SKM-1 treated with dmso at 0.1 percent for 144 hours (cell line): ENCODE measurements around the gene PLXNA1.

ENCODE experiments used
- DNase-seq: peaks from one replicate; lab custom pipeline; 2025; ENCODE audit not compliant: unreplicated experiment; lab: John Stamatoyannopoulos, UW

PLXNA1 gene

DNA sequence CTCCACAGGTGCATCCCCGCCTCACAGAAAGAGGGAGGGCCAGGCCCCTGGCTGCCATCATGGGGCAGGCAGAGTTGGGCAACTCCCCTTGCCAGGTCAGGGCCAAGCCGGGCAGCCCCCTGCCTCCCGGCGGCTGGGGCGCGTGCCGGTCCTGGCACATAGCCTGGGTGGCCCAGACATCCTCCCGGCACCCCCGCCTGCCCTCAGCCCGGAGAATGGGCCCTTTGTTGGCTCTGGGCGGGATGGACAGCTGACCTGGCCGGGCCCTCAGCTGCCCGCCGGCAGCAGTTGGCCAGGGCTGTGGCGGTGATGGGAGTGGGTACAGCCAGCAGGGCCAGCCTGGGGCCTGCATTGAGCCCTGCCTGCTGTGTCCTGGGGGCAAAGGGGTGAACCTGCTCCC lies 16.5 kb downstream of the PLXNA1 start:
- DNase-seq = no peak

DNA sequence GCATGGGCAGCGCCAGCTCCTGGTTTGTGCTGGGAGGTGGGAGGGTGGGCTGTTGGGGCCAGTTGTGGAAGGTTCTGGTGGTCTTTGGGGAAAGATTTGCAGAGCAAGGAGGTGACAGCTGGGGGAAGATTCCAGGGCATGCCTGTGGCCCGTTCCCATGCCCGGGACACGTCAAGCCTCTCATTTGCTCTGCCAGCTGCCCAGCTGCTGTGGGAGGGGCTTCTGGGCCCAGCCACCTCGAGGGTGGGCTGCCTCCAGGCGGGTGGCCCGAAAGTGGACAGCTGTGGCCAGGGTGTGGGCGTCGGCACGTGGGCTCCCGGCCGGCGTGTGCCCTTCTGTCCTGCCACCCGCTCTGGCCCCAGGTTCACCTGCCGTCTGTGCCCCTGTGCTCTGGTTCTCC lies 17.2 kb downstream of the PLXNA1 start:
- no peak for DNase-seq

DNA sequence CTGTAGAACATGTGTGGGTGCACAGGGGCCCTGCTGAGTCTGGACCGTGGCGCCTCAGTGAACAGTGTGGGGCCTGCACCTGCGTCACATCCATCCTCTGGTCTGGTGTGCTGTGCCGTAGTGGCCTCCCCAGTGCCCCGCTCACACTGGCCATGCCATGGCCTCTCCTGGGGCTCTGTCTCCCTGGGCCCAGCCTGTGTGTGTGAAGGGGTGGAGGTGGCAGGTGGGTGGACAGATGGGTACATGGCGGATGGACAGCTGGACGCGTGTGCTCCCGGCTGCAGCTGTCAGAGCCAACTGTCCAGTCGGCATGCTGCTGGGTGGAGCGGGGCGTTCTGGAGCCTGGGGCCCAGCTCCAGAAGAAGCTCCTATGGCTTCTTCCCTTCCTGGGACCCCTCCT lies 17.8 kb downstream of the PLXNA1 start:
- DNase-seq = no peak

DNA sequence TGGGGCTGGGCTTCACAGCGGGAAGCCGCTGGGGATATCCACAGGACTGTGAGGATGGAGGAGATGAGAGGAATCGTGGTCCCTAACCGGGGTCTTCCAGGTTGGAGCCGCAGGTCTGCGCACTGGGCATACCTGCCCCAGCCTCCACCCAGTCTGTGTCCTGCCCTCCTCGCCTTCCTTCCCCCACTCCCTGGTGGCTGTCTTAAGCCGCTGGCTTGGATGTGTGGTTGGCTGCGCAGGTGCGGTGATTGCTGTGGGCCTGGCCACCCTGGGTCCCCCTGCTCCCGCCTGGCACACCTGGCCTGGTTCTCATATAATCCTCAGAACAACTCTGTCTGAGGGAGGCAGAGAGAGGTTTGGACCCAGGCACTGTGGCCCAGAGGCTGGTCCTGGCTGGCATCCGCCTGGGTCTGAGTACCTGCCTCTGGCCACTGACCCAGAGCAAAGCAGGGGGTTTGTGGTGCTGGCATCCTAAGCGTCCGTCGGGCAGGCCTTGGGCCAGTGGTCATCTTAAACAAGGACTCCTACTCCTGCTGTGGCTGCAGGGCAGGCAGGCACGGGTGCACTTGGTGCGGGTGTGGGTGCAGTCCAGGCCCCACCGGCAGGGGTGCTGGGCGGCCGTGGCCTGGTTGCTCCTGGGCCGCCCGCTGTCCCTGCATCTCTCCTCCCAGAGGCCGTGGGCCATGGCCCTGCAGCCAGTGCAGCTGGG lies 18.7 kb downstream of the PLXNA1 start:
- no peak for DNase-seq

DNA sequence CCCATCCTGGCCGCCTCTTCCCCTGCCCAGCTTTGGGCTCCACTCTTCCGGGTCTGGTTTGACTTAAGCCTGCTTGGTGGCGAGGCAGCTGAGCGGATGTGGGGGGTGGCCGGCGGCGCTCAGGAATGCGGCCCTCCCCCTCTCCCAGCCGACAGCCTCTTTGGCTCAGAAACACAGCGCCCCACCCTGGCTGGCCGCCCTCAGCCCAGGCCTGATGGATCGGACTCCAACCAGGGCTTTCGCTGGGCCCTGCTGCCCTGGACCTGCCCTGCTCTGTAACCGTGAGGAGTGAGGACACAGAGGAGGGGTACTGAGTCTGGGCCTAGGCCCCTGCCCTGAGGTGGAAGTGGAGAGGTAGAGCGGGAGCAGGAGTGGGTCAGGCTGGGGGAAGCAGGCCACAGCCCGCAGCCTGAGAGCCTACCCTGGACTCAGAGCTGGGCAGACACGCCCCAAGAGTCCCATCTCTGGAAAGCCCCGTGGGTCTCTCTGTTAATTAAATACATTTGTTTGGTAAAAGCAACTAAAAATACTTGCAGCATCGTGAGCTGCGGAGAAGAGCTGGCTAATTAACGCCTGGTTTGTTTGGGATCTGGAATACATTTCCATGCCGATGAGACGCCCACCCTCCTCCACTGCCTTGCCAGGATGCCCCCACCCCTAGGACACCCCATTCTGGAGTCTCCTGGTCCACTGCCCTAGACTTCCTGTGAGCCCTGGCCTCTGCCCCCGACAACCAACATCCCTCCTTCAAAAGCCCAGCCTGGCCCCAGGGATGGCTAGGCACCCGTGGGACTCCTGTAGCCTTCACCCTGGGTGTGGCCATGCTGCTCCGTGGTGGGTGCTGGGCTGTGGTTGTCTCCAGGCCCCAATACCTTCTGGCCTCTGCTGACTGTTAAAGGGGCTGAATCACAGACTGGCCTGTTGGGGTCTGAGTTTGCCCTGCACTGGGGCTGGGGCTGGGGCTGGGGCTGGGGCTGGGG lies 19.6 kb downstream of the PLXNA1 start:
- DNase-seq = no peak

DNA sequence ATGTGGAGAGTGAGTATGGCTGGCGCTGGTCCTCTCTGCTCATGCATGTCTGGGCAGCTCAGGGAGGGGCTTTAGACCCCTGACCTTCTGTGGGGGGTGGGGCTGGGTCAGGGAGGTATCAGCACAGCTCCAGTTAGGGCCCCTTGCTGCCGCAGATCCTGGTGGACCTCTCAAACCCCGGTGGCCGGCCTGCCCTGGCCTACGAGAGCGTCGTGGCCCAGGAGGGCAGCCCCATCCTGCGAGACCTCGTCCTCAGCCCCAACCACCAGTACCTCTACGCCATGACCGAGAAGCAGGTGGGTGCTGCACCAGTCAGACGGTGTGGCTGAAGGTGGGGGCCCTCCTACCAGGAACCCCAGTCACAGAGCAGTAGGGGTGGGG lies 20.2 kb downstream of the PLXNA1 start:
- DNase-seq = no peak

DNA sequence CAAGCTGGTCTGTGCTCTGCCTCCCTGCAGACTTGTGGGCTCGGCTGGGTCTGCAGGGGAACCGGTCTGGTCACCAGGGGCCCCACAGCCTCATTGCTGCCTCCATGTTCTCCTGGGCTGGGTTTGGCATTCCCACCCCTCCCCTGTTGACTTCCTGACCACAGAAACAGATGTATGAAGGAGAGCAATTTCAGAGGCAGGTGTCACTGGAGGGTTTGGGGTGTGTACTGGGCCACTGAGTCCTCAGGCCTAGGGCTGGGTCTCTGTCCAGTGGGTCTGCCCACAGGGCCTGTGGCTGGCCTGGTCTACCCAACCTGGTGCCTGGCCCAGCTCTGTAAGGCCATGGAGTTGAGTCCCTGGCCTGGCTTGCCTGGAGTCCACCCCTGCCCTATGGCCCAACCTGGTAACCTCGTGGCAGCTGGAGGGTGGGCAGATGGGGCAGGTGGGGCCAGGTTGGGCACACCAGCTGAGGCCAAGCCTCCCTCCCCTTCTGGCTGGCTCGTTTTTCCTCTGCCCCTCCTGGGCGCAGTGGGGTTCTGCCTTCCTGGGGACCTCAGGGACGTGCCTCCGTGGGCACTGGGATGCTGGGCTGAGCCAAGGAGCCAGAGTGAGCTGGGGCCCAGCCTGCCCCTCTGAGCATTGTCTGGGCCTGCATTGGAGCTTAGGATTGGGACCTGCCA lies 20.8 kb downstream of the PLXNA1 start:
- DNase-seq = no peak

DNA sequence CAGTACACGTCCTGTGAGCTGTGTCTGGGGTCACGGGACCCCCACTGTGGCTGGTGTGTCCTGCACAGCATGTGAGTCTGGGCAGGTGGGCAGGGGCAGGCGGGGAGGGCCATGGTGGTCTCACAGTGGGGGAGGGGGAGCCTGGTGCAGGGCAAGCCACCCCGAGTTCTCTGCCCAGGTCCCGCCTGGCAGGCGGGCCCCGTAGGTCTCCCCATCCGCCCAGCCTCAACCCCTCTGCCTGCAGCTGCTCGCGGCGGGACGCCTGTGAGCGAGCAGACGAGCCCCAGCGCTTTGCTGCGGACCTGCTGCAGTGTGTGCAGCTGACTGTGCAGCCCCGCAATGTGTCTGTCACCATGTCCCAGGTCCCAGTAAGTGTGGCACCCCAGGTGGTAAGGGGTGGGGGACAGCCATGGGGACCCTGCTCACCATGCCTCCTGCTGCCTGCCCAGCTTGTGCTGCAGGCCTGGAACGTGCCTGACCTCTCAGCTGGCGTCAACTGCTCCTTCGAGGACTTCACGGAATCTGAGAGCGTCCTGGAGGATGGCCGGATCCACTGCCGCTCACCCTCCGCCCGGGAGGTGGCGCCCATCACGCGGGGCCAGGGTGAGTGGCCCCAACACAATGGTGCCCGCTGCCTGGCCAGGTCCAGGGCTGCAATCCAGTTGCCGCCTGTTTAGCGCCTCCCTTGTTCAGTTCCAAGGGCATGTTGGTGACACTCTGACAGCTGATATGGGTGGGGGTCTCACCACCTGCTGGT lies 21.9 kb downstream of the PLXNA1 start:
- no peak for DNase-seq

DNA sequence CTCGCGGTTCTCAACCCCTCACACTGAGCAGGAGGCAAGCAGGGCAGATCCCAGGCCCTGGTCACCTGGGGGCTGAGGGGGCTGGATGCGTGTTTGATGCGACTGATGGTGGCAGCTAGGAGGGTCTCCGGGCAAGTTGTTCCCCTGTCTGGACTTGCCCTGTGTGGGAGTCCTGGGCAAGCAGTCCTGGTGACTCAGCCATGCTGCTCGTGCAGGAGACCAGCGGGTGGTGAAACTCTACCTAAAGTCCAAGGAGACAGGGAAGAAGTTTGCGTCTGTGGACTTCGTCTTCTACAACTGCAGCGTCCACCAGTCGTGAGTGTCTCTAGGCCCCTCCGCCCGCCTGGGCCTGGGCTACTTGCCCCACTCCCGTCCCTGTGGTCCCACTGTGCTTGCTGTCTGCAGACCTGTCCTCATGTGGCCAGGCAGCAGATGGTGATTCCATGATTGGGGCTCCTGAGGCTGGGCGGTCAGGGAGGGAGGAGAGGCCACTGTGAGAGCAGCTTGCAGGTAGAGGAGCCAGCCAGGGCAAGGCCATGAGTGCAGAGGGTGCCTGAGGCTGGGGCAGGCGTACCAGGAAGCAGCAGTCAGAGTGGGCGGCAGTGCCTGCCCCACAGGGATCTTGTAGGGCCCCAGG lies 23.1 kb downstream of the PLXNA1 start:
- no peak for DNase-seq

DNA sequence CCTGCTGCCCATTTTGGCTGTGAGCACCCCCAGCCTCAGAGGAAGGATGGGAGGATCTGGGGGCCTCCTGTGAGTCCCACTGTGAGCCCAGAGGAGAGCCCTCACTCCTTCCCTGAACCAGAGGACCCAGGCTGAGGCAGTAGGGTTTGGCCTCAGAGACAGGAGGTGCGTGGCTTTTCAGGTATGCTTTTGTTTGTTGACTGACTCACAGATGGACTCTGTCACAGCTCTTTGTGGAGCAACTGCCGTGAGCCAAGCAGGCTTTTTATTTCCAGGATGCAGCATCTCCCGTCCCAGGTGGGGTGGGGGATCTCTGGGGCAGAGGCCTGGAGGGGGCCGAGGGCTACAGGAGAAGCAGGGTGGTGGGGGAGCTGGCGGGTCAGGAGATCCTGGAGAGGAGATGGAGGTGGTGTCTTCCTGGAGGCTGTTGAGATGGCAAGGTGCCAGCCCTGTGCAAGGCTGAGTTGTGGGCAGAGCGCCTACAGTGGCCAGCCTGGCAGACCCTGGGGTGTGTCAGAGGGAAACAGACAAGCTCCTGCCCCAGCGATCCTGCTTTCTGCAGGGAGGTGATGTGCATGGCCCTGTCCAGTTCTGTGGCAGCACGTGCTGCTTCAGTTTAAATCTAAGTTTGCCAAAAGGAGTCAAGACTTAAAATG lies 24.0 kb downstream of the PLXNA1 start:
- DNase-seq = no peak

DNA sequence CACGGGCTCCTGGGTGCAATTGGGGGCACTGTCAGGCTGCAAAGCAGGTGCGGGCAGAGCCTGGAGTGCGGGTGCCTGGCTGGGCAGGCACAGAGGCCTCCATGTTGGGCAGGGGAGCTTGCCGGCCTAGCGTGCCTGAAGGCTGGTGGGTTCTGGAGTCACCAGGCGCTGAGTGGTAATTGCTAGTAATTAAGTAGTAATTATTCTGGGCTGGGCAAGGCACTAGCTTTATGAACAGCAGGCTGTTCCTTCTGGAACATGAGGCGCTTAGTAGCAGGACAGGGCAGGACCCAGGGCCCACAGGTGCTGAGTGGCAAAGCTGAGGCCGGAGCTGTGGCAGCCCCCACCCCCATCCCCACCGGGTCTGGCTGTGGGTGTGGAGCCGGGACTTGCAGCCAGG lies 25.3 kb downstream of the PLXNA1 start:
- DNase-seq = no peak

DNA sequence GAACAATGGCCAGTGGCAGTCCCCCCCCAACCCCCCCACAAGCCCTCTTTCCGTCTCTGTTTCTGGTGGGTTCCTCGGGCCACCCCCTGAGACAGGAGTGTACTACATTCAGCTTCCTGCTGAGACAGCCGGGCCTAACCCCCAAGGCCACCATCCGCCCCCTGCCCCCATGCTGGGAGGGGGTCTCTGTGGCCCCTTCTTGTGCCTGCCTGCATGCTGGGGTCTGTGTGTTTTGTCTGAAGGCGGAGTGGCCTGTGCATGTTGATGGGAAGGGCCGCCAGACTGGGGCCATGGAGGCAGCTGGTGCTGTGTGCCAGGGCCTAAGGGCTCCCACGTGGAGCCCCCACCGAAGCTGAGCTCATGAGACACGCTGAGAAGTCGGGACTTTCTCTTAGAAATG lies 26.6 kb downstream of the PLXNA1 start:
- DNase-seq = no peak

DNA sequence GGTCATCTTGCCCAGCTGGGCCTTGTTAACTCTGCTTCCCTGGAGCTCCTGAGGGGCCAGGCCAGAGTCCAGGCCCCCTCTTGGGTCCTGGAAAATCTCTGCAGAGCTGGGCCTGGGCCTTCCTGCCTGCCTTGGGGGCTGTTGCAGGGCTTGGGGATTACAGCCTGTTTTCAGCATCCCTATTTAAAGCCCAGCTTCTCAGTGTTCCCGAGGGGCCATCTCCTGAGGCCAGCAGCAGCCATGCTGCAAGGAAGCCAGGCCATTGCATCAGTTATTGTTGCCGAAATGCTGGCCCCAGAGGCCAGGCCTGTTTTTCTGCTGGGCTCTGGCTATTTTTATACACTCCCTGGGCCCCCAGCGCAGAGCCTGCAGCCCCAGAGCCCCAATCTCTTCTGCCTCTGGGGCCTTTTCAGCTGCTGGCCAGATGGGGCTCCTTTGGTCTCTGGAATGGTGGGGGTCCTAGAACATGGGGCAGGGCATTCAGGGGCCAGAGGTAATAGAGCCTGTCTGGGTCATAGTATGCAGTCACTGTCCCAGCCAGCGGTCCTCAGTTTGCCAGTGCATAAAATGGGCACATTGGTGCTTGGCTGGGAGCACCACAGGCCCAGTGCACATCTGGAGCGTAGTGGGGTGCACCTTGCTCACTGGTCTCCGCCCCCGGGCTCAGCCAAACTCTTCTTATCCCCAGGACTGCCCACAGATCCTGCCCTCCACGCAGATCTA lies 28.5 kb downstream of the PLXNA1 start:
- DNase-seq = no peak

DNA sequence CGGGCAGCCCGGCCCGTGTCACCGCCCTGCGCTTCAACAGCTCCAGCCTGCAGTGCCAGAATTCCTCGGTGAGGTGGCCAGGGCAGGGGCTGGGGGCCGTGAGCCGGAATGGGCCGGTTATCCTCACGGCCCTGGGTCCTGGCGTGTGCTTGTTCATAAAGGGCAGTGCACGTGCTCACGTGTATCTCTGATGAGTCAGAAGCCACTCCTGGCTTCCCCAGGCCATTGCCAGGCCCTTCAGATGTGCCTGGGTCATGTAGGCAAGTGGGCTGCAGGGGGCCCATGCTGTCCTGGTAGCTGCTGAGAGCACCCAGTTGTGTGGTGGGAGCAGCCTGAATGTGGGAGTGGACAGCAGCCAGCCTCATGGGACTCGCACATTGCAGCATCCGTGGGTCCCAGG lies 29.2 kb downstream of the PLXNA1 start:
- DNase-seq = no peak

DNA sequence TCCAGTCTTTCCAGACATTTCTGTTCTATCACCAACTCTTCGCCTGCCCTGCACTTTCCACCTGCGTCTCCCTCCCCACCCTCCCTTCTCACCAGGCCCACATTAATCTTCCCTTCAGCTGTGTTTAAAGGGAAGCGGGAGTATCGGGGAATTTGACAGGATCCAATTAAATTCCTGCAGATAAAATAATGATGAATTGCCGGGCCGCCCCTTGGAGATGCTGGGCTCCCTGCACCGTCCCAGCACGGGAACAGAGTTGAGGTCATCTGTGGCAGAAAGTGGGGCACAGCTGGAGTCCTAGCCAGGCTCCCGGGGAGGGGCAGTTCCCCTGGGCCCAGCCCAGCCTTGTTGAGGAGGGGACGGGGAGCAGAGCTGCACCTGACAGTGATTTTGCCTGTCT lies 30.3 kb downstream of the PLXNA1 start:
- DNase-seq = no peak

DNA sequence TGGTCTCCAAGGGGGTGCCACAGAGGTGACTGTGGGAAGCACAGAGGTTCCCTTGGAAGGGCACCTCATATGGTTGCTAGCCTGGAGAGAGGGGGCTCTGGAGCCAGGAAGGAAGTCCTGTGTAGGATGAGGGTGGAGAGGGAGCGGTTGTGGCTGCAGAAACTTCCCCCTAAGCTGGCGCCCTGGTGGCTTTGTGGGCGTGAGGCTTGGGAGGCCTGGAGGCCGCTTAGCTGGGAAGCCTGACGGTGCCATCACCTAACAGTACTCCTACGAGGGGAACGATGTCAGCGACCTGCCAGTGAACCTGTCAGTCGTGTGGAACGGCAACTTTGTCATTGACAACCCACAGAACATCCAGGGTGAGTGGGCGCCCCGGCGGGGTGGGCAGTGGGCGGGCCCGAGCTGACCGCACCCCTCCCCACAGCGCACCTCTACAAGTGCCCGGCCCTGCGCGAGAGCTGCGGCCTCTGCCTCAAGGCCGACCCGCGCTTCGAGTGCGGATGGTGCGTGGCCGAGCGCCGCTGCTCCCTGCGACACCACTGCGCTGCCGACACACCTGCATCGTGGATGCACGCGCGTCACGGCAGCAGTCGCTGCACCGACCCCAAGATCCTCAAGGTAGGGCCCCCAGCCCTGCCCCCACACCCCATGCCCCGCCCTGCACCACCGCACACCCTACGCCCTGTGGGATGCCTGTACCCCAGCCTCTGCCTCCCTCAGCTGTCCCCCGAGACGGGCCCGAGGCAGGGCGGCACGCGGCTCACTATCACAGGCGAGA lies 31.0 kb downstream of the PLXNA1 start:
- peak; percentile 20 for DNase-seq

DNA sequence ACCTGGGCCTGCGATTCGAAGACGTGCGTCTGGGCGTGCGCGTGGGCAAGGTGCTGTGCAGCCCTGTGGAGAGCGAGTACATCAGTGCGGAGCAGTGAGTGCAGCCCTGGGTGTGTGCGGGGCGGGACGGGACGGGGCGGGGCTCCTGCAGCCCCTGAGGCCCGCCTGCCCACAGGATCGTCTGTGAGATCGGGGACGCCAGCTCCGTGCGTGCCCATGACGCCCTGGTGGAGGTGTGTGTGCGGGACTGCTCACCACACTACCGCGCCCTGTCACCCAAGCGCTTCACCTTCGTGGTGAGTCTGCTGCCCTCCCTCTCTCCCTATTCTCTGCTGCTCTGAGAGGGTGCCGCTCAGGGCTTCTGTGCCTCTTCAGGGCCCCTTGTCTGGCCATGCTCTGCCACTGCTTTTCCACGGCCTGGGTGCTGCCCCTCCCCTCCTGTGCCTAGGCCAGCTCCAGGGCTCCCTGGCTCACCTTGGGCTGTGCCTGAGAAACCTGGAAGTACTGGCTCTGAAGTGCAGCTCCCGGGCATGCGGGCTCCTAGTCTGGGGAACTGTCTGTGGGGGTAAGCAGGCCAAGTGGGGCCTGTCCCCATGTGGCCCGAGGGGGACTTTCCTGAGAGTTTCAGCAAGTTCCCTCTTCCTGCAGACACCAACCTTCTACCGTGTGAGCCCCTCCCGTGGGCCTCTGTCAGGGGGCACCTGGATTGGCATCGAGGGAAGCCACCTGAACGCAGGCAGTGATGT lies 31.8 kb downstream of the PLXNA1 start:
- DNase-seq = no peak
